ENCODE measurements around the gene OR4N2.
"Not testable (repeated sequence)": the region's sequence is repeated elsewhere in the genome, so short reads cannot be mapped to it uniquely, and the experiment has no call there.

OR4N2 gene, protein sequence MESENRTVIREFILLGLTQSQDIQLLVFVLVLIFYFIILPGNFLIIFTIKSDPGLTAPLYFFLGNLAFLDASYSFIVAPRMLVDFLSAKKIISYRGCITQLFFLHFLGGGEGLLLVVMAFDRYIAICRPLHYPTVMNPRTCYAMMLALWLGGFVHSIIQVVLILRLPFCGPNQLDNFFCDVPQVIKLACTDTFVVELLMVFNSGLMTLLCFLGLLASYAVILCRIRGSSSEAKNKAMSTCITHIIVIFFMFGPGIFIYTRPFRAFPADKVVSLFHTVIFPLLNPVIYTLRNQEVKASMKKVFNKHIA

DNA sequence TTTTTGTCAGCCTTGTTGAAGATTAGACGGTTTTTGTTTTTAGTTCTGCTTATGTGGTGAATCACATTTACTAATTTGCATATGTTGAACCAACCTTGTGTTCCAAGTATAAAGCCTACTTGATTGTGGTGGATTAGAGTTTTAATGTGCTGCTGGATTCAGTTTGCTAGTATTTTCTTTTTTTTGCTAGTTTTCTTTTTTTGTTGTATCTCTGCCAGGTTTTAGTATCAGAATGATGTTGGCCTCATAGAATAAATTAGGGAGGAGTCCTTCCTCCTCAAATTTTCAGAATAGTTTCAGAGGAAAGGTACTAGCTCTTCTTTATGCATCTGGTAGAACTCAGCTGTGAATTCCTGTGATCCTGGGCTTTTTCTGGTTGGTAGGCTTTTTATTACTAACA is at the start of gene OR4N2:
Gene OR4N2 (plus strand): TSS at position 301 of the 400 bp plus-strand sequence. CDS start 23,679 bp downstream, outside the sequence.
- not testable (repeated sequence) for DNase-seq (ENCODE audit: low read depth)

DNA sequence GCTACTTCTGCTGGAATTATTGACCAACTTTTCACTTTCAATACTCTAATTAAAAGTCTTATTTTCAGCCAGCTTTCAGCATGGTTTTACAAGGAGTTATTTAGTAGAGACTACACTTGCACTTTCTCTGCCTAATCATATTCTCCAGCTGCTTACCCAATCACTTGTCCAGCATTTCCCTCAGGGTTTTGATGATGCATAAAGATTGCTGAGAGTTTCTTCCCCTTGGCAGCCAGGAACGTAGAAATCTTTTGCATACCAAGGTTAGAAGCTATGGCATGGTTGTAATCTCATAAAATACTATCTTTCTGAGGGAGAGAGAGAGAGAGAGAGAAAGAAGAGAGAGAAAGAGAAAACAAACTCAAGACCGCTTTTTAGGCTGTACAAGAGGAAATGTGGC is 49.4 kb upstream of the OR4N2 start:
- DNase-seq (ENCODE audit: low read depth): no peak

DNA sequence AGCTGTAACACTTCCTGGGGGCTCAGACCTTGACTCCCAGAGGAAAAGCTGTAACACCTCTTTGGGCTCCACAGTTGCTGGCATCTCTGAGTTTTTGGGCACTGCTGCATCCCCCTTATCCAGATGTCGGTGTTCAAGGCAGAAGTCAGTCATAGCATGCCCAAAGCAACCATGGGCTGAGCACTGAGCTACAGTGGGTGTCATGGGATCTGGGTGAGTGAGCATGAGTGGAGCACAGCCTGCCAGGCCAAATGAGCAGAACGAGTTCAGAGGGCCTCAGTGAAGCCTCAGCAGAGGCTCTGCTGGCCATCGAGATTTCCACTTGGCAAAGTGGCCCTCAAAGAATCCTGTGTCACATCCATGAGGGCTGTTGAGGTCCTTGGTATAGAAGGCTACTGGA is 32.1 kb upstream of the OR4N2 start:
- not testable (repeated sequence) for DNase-seq (ENCODE audit: low read depth)

DNA sequence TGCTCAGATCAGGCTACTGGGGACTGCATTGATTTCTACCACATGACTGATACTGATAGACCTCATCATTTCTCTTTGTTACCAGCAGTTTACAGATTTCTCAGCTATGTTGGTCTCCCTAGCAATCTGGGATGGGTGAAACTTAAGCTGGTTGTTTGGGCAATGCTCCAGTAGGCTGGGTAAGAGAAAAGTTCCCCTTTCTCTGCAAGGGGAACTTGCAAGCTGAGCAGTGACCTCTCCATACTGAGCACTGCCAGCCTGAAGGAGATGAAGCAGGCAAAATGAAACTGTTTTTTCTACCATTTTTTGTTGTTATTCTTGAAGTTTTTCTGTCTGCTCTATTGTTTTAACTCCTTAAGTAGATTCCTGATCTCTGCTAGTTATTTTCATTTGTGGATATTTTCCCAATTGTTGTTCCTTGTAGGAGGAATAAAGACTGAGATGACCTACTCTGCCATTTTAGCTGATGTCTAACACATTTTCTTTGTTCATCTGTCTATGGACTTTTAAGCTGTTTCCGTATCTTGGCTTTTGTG is 31.6 kb upstream of the OR4N2 start:
- DNase-seq (ENCODE audit: low read depth): no peak

DNA sequence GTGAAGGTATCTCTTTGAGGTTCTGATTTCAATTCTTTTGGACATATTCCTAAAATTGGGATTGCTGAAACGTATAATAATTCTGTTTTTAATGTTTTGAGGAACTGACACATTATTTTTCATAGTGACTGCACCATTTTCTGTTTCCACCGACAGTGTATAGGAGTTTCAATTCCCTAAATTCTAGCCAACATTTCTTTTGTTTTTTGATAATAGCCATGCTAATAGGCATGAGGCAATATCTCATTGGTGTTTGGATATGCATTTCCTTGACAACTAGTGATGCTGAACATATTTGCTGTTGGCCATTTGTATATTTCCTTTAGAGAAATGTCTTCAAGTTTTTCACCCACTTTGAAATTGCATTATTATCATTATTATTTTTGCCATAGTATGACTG is 31.1 kb upstream of the OR4N2 start:
- DNase-seq (ENCODE audit: low read depth): not testable (repeated sequence)

DNA sequence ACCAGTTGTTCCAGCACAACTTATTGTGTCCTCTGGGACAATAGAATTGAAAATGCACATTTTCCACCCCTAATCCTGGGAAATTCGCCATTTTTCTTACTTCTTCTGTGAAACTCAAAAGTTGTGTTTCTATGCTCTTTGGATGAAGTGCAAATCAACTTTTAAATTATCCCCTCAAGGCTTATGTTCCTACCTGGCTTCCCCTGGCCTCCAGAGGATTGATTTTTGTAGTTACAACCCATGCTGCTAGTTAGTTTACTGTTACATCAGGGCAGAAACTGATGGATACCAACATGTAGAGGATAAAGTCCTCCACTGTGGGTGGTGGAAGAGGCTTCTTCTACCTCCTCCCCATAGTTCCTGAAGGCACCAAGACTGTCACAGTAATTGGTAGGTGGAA is 30.4 kb upstream of the OR4N2 start, which contains the start of gene OR4M1:
Gene OR4M1 (plus strand): TSS at position 301 of the 400 bp plus-strand sequence. CDS start 6,819 bp downstream, outside the sequence.
- DNase-seq (ENCODE audit: low read depth): not testable (repeated sequence)

DNA sequence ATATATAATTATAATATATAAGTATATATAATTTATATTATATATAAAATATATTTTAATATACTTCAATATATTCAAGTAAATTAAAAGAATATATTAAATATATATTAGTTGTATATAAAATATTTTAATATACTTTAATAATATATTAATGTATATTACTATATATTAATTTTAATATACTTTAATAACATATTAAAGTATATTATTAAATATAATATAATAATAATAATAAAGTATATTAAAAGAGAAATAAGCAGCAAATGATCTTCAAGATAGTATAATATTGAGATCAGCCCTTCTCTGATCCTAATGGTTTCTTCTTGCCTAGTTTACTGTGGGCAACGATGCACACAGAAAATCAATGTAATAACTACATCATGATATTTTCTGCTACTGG is 28.0 kb upstream of the OR4N2 start:
- DNase-seq (ENCODE audit: low read depth): no peak

DNA sequence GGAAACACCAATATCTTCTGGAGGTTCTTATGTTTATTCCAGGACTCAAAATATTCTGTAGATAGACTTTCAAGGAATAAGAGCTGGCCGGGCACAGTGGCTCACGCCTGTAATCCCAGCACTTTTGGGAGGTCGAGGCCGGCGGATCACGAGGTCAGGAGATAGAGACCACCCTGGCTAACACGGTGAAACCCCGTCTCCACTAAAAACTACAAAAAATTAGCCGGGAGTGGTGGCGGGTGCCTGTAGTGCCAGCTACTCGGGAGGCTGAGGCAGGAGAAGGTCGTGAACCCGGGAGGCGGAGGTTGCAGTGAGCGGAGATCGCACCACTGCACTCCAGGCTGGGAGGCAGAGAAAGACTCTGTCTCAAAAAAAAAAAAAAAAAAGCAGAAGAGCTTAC is 17.7 kb upstream of the OR4N2 start:
- not testable (repeated sequence) for DNase-seq (ENCODE audit: low read depth)

DNA sequence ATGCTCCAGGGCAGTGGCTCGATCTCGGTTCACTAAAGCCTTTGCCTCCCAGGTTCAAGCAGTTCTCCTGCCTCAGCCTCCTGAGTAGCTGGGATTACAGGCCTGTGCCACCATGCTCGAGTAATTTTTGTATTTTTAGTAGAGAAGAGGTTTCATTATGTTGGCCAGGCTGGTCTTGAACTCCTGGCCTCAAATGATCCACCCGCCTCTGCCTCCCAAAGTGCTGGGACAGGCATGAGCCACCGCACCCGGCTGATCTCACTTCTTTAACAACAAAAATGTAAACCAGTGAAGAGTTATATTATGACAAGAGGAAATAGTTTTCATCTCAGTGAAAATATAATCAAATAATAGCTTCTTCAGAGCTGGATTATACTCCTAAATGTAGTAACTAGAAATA is 16.3 kb upstream of the OR4N2 start:
- not testable (repeated sequence) for DNase-seq (ENCODE audit: low read depth)

DNA sequence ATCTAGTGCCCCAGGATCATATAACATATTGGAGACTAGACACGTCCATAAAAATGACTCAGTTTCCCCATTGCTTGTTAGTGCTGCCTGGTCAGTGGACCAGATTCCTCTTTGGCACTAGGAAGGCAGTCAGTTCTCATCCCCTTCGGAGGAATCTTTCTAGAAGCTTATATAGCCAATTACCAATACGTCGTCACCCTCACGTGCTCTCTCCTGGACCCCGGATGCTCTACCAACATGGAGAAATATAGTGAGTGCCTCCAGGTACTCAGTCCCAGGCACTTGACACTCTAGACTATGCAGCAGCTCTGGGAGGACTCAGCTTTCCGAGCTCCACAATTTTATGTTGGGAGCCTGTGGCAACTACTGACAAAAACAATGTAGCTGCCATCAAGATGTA is 15.4 kb upstream of the OR4N2 start:
- not testable (repeated sequence) for DNase-seq (ENCODE audit: low read depth)

DNA sequence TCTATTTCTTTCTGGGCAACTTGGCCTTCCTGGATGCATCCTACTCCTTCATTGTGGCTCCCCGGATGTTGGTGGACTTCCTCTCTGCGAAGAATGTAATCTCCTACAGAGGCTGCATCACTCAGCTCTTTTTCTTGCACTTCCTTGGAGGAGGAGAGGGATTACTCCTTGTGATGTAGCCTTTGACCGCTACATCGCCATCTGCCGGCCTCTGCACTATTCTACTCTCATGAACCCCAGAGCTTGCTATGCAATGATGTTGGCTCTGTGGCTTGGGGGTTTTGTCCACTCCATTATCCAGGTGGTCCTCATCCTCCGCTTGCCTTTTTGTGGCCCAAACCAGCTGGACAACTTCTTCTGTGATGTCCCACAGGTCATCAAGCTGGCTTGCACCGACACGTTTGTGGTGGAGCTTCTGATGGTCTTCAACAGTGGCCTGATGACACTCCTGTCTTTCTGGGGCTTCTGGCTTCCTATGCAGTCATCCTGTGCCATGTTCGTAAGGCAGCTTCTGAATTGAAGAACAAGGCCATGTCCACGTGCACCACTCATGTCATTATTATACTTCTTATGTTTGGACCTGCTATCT is 7.0 kb upstream of the OR4N2 start:
- not testable (repeated sequence) for DNase-seq (ENCODE audit: low read depth)

DNA sequence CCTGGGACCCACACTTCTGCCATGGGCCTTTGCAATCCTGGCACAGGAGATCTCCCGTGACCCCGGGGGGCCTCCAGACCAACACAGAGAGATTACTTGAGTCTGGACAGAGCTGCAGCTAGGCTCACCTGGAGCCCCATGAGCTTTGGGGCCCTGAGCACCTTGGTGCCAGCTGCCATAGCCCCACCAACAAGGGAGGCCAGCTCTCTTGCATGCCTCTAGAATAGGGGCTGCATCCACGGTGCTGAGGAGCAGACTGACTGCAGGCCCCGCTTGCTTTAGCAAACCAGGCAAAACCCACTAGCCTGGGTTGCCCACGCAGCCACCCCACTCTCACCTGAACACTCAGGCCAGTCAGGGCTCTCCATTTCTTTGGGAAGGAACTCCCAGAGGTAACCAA is 3.7 kb upstream of the OR4N2 start:
- no peak for DNase-seq (ENCODE audit: low read depth)

DNA sequence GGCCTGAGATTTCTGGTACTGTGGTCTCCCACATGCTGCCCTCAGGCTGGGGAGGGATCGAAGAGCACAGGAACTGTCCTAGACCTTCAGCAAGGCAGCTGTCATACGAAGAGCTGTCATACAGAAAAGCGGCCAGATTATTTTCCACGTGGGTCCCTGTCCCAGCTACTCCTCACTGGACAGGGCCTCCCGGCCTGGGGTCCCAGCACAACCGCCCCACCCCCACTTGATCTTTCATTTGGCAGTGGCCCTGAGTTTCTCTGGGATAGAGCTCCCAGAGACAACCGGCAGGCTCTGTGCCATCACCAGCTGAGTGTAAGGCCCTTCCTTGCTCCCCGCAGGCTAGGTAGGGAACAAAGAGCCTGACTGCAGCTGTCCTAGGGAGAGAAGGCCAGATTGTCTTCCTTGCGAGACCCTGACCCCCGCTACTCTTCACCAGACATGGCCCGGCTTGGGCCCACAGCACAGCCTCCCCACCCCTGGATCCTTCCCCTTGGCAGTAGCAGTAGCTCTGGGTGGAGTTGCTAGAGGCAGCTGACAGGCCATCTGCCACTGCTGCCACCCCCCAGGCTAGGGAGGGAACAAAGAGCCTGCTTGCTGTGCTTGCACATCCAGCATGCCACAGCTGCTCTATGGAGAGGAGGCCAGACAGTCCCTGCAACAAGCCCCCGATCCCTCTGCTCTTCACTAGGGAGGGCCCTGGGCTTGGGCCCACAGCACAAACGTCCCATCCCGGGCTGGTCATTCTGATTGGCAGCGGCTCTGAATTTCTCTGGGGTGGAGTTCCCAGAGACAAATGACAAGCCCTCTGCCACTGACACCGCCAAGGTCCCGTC is 3.1 kb upstream of the OR4N2 start:
- DNase-seq (ENCODE audit: low read depth): no peak

DNA sequence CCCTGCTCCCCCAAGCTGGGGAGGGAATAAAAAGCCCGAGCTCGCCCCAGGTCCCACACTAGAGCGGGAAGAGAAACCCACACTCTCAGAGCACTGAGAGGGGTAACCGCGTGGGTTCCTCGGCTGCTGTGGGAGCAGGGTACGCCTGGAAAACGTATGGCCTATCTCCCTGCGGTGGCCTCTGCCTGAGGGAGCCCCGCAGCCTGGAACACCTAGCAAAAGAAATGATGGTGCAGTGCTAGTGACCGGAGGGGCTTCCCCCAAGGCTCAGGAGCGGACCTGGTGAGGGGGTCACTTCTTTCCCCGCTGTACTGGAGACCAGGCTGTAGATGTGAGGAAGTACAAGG is 2.5 kb upstream of the OR4N2 start:
- no peak for DNase-seq (ENCODE audit: low read depth)

DNA sequence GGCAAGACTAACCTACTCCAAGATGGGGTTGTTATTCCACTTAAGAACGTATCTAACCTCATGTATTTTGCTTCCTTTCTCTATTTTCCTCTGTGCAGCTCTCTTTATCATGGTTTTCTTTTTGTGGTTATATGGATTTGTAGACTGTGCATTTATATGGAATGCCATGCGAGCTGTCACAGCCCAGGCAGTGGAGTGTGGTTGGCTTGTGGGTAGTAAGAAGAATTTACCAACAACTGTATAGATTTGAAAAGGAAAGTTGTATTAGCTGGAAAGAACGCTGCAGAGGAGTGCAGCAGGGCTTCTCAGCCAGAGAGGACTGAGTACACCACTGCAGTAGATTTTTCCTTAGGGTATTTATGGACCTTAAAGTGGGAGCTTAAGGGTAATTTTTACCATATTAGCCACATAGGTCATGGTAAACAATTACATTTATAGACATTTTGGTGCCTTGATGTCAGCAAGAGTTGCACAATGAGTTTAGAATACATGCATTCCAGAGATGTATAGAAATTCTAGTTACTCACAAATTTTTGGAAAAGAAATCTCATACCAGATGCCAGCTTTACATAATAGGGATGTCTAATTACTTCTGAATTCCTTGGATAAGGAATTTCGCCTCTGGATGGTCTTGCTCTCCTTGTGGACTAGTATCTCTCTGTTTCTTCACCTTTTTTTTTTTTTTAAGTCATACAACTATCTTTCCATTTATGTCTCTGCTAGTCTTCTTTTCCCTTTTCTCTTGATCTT is 9.8 kb downstream of the OR4N2 start:
- not testable (repeated sequence) for DNase-seq (ENCODE audit: low read depth)

DNA sequence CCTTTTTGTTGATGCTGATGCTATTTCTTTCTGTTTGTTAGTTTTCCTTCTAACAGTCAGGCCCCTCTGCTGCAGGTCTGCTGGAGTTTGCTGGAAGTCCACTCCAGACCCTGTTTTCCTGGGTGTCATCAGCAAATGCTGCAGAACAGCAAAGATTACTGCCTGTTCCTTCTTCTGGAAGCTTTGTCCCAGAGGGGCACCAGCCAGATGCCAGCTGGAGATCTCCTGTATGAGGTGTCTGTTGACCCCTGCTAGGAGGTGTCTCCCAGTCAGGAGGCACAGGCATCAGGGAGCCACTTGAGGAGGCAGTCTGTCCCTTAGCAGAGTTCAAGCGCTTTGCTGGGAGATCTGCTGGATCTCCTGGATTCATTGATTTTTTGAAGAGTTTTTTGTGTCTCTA is 16.3 kb downstream of the OR4N2 start:
- DNase-seq (ENCODE audit: low read depth): not testable (repeated sequence)

DNA sequence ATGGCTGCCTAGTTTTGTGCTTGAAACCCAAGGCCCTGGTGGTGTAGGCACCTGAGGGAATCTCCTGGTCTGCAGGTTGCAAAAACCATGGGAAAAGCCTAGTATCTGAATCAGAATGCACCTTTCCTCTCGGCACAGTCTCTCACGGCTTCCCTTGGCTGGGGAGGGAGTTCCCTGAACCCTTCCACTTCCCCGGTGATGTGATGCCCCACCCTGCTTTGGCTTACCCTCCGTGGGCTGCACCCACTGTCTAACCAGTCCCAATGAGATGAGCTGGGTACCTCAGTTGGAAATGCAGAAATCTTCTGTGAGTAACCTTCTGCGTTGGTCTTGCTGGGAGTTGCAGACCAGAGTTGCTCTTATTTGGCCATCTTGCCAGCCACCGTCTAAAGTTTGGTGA is 17.4 kb downstream of the OR4N2 start:
- not testable (repeated sequence) for DNase-seq (ENCODE audit: low read depth)

DNA sequence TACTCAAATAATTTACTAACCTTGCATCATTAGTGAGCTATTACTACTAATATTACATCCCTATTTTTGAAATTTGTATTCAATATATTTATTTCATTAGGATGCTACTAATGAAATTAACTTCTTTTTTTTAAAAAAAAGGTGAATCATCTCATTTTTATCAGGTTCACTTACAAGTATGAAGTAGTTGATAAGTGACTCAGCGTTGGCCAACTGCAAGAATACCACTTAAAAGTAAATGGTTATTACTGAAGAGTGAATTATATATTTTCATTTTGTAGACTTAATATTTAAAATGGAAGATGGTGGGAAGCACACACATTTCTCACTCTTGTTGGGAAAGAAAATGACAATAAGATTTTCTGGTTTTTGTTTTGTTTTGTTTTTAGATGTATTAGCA is 19.6 kb downstream of the OR4N2 start:
- DNase-seq (ENCODE audit: low read depth): no peak

DNA sequence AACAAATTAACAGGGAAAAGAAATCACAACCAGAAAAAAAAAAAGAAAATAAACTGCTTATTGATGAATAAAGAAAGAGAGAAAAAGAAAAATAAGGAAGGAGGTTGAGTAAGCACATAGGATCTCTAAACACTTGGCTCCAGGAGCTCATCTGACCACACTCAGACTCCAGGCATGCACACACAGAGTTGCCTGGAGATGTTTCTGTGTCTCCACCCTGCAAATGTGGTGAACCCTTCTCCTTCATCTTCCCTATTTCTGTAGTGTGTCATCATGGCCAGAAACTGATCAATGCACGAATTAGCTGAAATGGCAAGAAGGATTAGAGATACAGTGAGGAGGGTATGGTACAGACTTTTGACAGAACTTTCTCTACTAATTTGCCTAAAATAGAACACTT is 20.2 kb downstream of the OR4N2 start:
- DNase-seq (ENCODE audit: low read depth): no peak

DNA sequence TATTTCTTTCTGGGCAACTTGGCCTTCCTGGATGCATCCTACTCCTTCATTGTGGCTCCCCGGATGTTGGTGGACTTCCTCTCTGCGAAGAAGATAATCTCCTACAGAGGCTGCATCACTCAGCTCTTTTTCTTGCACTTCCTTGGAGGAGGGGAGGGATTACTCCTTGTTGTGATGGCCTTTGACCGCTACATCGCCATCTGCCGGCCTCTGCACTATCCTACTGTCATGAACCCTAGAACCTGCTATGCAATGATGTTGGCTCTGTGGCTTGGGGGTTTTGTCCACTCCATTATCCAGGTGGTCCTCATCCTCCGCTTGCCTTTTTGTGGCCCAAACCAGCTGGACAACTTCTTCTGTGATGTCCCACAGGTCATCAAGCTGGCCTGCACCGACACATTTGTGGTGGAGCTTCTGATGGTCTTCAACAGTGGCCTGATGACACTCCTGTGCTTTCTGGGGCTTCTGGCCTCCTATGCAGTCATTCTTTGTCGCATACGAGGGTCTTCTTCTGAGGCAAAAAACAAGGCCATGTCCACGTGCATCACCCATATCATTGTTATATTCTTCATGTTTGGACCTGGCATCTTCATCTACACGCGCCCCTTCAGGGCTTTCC is 24.2 kb downstream of the OR4N2 start:
- not testable (repeated sequence) for DNase-seq (ENCODE audit: low read depth)

DNA sequence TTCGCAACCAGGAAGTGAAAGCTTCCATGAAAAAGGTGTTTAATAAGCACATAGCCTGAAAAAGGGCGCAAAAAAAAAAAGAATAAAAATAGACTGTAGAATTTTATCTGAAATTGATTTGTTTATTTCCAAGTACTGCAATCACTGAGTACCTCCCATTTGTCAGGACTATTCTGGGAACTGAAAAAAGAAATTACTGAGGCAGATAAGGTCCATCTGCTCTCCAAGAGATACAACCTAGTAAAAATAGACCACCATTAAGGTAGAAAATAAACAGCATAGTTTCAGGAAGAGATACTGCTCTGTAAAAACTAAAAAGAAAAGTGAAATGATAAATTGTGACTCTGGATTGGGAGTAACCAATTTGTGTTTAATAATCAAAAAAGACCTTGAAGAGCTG is 24.7 kb downstream of the OR4N2 start:
- DNase-seq (ENCODE audit: low read depth): no peak
